ENCODE measurements around the gene CAMP. TPM values are rescaled to one million over a fixed set of nuclear protein-coding genes. Genes with fewer than 3 reads are reported as not detected.

CAMP gene
- total and polyA plus RNA-seq, 2 of the 13 experiments (the other 11 are each of a cell fraction or from before 2014, with no cell fraction given): not detected

- TF ChIP-seq ARID5B (CRISPR knock-in tag; IDR thresholded peaks at IDR 0.05) (peak; percentile 43; the same call in 1 of the 2 replicates), ZNF468 (CRISPR knock-in tag; IDR thresholded peaks at IDR 0.05) (no peak), ZNF446 (CRISPR knock-in tag; IDR thresholded peaks at IDR 0.05) (no peak), STAG1 (CRISPR knock-in tag; IDR thresholded peaks at IDR 0.05) (peak; percentile 86), SIX4 (CRISPR knock-in tag; IDR thresholded peaks at IDR 0.05) (peak; percentile 96), ZNF280D (CRISPR knock-in tag; IDR thresholded peaks at IDR 0.05) (0 out of 2 replicates have a peak, but pooled peaks have one; percentile 59), ZBTB42 (CRISPR knock-in tag; IDR thresholded peaks at IDR 0.05) (no peak), ZBTB4 (CRISPR knock-in tag; IDR thresholded peaks at IDR 0.05; ENCODE audit: borderline replicate concordance) (no peak), ZNF850 (CRISPR knock-in tag; conservative IDR thresholded peaks at IDR 0.05) (no peak), IKZF5 (CRISPR knock-in tag; IDR thresholded peaks at IDR 0.05) (peak; percentile 65; the same call in 1 of the 2 replicates), ATF1 (CRISPR knock-in tag; IDR thresholded peaks at IDR 0.05) (0 out of 2 replicates have a peak, but pooled peaks have one; percentile 17), HNRNPH1 (optimal IDR thresholded peaks at IDR 0.05; ENCODE audit: low read depth, low read length) (no peak), RFX3 (CRISPR knock-in tag; IDR thresholded peaks at IDR 0.05) (no peak), KLF12 (CRISPR knock-in tag; IDR thresholded peaks at IDR 0.05; ENCODE audit: borderline replicate concordance) (peak; percentile 12; the same call in 1 of the 2 replicates), ZMYM3 (CRISPR knock-in tag; IDR thresholded peaks at IDR 0.05) (peak; percentile 54; the same call in 1 of the 2 replicates), TSC22D2 (CRISPR knock-in tag; IDR thresholded peaks at IDR 0.05; ENCODE audit: borderline replicate concordance) (no peak), CTCF (CRISPR knock-in tag; IDR thresholded peaks at IDR 0.05) (peak; percentile 95)
Measured at GRCh38 chr3:48232734-48233133, 9.4 kb downstream of the CAMP start (continued).

All from HepG2 (cell line).